Calu3 (cell line): ENCODE data around the gene EPS8L1. TPM values are rescaled to one million over a fixed set of nuclear protein-coding genes. Genes with fewer than 3 reads are reported as not detected.
"Not testable (repeated sequence)": the region's sequence is repeated elsewhere in the genome, so short reads cannot be mapped to it uniquely, and the experiment has no call there.

Experiments used
- BruUV-seq: library from RNA; stranded (reverse); fragments of 400-500 nt; replicated peaks from 2 replicates; lab custom pipeline; 2021; lab: Mats Ljungman, UMichigan
- CTCF ChIA-PET: fragments of 300-600 bp; sonication (Branson Sonifier 250); formaldehyde crosslinking; loops from one replicate; lab custom pipeline; 2022; ENCODE audit warnings: antibody characterized with exemption; lab: Charles Lee
- DNase-seq: peaks from one replicate; pipeline ENCODE4 v3.0.0; 2022
- H3K27ac Mint-ChIP-seq: one replicate; pipeline ENCODE4 v1.8.0; 2022; ENCODE audit warnings: mixed read lengths; ENCODE audit not compliant: unreplicated experiment
- H3K27me3 Mint-ChIP-seq: one replicate; pipeline ENCODE4 v1.8.0; 2022; ENCODE audit warnings: mixed read lengths; ENCODE audit not compliant: unreplicated experiment
- H3K36me3 Mint-ChIP-seq: one replicate; pipeline ENCODE4 v1.8.0; 2022; ENCODE audit warnings: mild to moderate bottlenecking, moderate library complexity, mixed read lengths; ENCODE audit not compliant: insufficient read depth, unreplicated experiment
- H3K4me1 Mint-ChIP-seq: one replicate; pipeline ENCODE4 v1.8.0; 2022; ENCODE audit warnings: mild to moderate bottlenecking, low read depth, mixed read lengths; ENCODE audit not compliant: unreplicated experiment
- H3K4me3 Mint-ChIP-seq: one replicate; pipeline ENCODE4 v1.8.0; 2022; ENCODE audit warnings: mild to moderate bottlenecking, low read depth, moderate library complexity, mixed read lengths; ENCODE audit not compliant: unreplicated experiment
- H3K9me3 Mint-ChIP-seq: one replicate; pipeline ENCODE4 v1.8.0; 2022; ENCODE audit warnings: low read depth, mixed read lengths; ENCODE audit not compliant: unreplicated experiment
- intact Hi-C: fragments of 100-400 bp; cut with micrococcal nuclease; formaldehyde crosslinking; loops from one replicate; pipeline ENCODE4 v1.10.0; 2022; ENCODE audit not compliant: unreplicated experiment
- total RNA-seq: library from RNA; stranded (reverse); gene quantifications from 2 replicates; pipeline ENCODE4 v1.2.3, GENCODE V29; 2022
- TF ChIP-seq, protein P1 (sequence below): fragments of 200-600 bp; IDR thresholded peaks from one replicate; pipeline ENCODE4 v1.8.0; 2022; ENCODE audit warnings: antibody characterized with exemption; ENCODE audit not compliant: unreplicated experiment

Gene EPS8L1
- total RNA-seq, 1 experiment from 2014 or later = 97.3 TPM

DNA sequence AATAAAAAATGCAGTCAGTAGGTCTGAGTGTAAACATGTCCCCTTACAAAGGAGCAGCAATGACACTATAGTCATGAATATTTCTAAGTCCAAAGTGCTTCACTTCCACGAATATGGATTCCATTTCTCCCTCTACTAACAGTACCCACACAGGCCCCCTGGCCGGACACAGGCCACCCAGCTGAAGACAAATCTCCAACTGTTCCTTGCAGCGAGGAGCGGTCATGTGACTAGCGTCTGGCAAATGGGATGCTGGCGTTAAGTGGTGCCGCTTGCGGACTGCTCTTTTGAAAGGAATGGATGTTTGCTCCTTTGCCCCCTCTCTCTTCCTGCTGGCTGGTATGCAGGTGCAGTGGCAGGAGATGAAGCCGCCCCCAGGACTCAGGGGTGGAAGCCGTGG lies 25.6 kb downstream of the EPS8L1 start:
- Mint-ChIP-seq H3K9me3 (no peaks in the 10 kb centered on the region), H3K36me3 (peaks cover 40% of the 10 kb centered on the region), H3K4me3 (no peak overlapping the region), H3K27me3 (no peaks in the 10 kb centered on the region), H3K4me1 (no peaks in the 10 kb centered on the region), H3K27ac (no peak overlapping the region)
- no TSS peak for BruUV-seq
- no peak for DNase-seq
- CTCF ChIA-PET = no interaction called here
- TF ChIP-seq, protein P1, sequence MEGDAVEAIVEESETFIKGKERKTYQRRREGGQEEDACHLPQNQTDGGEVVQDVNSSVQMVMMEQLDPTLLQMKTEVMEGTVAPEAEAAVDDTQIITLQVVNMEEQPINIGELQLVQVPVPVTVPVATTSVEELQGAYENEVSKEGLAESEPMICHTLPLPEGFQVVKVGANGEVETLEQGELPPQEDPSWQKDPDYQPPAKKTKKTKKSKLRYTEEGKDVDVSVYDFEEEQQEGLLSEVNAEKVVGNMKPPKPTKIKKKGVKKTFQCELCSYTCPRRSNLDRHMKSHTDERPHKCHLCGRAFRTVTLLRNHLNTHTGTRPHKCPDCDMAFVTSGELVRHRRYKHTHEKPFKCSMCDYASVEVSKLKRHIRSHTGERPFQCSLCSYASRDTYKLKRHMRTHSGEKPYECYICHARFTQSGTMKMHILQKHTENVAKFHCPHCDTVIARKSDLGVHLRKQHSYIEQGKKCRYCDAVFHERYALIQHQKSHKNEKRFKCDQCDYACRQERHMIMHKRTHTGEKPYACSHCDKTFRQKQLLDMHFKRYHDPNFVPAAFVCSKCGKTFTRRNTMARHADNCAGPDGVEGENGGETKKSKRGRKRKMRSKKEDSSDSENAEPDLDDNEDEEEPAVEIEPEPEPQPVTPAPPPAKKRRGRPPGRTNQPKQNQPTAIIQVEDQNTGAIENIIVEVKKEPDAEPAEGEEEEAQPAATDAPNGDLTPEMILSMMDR = no peak
- intact Hi-C loops = no loop called here

DNA sequence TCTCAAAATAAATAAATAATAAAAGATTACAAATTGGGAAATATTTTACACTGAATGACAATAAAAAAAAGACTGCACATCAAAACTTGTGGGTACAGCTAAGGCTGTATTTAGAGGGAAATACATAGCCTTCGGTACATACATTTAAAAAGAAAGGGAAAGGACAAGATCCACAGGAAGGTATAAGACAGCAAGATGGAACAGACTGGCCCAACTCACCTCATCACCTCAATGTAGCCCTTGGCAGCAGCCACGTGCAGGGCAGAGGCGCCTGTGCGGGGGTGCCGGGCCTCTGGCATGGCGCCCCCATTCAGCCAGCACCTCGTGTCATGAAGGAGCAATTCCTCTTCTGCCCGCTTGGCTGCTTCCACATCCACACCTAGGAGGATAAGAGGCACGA lies 27.5 kb downstream of the EPS8L1 start:
- H3K4me3 Mint-ChIP-seq = no peak overlapping the region
- H3K4me1 Mint-ChIP-seq = no peaks in the 10 kb centered on the region
- intact Hi-C loops = no loop called here
- no peaks in the 10 kb centered on the region for H3K27me3 Mint-ChIP-seq
- no peaks in the 10 kb centered on the region for H3K9me3 Mint-ChIP-seq
- CTCF ChIA-PET = interaction anchor here (0.8 kb wide), 1 partner anchor 146 kb away, joined by 6 read pairs; no protein-coding TSS in a partner anchor
- no peak overlapping the region for H3K27ac Mint-ChIP-seq
- H3K36me3 Mint-ChIP-seq = peaks cover 27% of the 10 kb centered on the region
- DNase-seq = no peak
- BruUV-seq = no TSS peak
- TF ChIP-seq, protein P1 = no peak

DNA sequence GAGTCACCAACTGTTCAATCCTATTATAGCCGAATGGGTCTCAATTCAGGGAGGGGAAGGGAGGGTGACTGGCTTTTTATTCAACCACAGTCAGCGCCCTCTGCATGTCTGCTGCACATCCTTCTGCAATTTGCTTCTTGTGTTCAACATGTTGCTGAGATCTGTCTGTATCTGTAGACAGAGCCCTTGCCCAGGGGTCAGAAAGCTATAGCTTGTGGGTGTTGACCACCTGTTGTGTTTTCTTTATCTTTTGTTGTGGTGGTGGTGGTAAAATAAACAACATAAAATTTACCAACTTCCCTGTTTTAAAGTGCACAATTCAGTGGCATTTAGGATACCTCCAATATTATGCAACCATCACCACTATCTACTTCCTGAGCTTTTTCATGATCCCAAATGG lies 29.6 kb downstream of the EPS8L1 start:
- intact Hi-C loops = no loop called here
- DNase-seq = no peak
- CTCF ChIA-PET = no interaction called here
- no peaks in the 10 kb centered on the region for H3K27me3 Mint-ChIP-seq
- H3K27ac Mint-ChIP-seq = no peak overlapping the region
- BruUV-seq = no TSS peak
- no peaks in the 10 kb centered on the region for H3K4me1 Mint-ChIP-seq
- no peak overlapping the region for H3K4me3 Mint-ChIP-seq
- H3K9me3 Mint-ChIP-seq = no peaks in the 10 kb centered on the region
- TF ChIP-seq, protein P1 = no peak
- H3K36me3 Mint-ChIP-seq = peaks cover 25% of the 10 kb centered on the region

DNA sequence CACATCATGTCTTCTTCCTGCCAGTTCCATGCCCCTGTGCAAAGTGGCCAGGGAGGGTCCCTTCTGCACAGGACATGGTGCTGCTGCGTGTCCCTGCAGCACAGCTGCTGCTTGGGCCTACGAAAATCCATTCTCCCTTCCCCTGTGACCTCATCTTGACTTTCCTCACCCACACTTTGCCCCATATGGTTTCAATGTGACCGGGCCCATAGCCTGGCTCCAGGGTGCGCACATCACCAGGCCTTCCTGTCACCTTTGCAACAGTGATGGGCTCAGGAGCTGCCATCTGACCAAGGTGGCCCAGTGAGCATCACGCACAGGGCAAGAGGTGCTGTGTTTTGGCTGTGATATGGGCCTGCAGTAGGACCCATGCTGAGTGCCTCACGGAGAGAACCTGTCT lies 30.9 kb downstream of the EPS8L1 start:
- Mint-ChIP-seq H3K27me3 (no peaks in the 10 kb centered on the region), H3K9me3 (no peaks in the 10 kb centered on the region), H3K4me3 (no peak overlapping the region), H3K4me1 (no peaks in the 10 kb centered on the region), H3K36me3 (peaks cover 23% of the 10 kb centered on the region), H3K27ac (no peak overlapping the region)
- BruUV-seq = no TSS peak
- no peak for DNase-seq
- TF ChIP-seq, protein P1 = no peak
- CTCF ChIA-PET = interaction anchor here (0.6 kb wide), 1 partner anchor 19 kb away, joined by 3 read pairs; no protein-coding TSS in a partner anchor
- intact Hi-C loops = no loop called here

DNA sequence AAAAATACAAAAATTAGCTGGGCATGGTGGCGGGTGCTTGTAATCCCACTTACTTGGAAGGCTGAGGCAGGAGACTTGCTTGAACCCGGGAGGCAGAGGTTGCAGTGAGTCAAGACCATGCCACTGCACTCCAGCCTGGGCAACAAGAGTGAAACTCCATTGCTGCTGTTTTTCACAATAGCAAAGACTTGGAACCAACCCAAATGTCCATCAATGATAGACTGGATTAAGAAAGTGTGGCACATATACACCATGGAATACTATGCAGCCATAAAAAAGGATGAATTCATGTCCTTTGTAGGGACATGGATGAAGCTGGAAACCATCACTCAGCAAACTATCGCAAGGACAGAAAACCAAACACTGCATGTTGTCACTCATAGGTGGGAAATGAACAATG lies 31.6 kb downstream of the EPS8L1 start:
- H3K27me3 Mint-ChIP-seq, intact Hi-C loops, H3K27ac Mint-ChIP-seq, DNase-seq, CTCF ChIA-PET, H3K4me1 Mint-ChIP-seq, H3K4me3 Mint-ChIP-seq, BruUV-seq, H3K9me3 Mint-ChIP-seq: not testable (repeated sequence)
- H3K36me3 Mint-ChIP-seq = peaks cover 23% of the 10 kb centered on the region
